HepG2 (cell line): ENCODE results near the gene HAUS5. TPM values are rescaled to one million over a fixed set of nuclear protein-coding genes. Genes with fewer than 3 reads are reported as not detected.

ENCODE experiments used
- ATAC-seq: fragments of 200-7000 bp; cut with Tn5 transposase; 3 replicates; pipeline ENCODE4 v1.9.1; 2020; ENCODE audit warnings: mild to moderate bottlenecking, moderate library complexity
- BruUV-seq: library from RNA; stranded (reverse); fragments of 400-500 nt; replicated peaks from 2 replicates; lab custom pipeline; 2021; lab: Mats Ljungman, UMichigan
- CTCF ChIA-PET: fragments of 300-600 bp; formaldehyde crosslinking; extraction: SDS; loops from one replicate; lab custom pipeline; 2021; ENCODE audit warnings: low total read pairs, inconsistent platforms, low intra/inter-chr PET ratio; lab: Yijun Ruan, JAX
- POLR2A ChIA-PET: fragments of 350-600 bp; sonication (Branson Sonifier 250); formaldehyde crosslinking; loops from one replicate; lab custom pipeline; 2020; ENCODE audit warnings: antibody characterized with exemption, inconsistent platforms; lab: Yijun Ruan, JAX
- DNase-seq: peaks from one replicate; pipeline ENCODE4 v3.0.0-alpha.2; 2015; ENCODE audit warnings: low spot score
- FAIRE-seq: peaks from 3 replicates; lab custom pipeline; 2011; peaks lifted over from hg19 to GRCh38; lab: Jason Lieb, UNC
- H2AFZ ChIP-seq: one replicate; pipeline ENCODE4 v1.6.1; 2011; ENCODE audit warnings: low read length, inconsistent platforms
- H3K27ac ChIP-seq: fragments of 300-600 bp; 3 replicates; pipeline ENCODE4 v1.8.0; 2011; ENCODE audit warnings: mixed run types, mild to moderate bottlenecking, mixed read lengths, low read length, inconsistent platforms; ENCODE audit not compliant: insufficient read depth; ENCODE audit errors: extremely low read length
- H3K27me3 ChIP-seq, 2 experiments: fragments of 200-600 bp in 1 of 2; 2 replicates in 1 of 2; 3 replicates in 1 of 2; pipeline versions ENCODE4 v1.6.0 to v1.8.0; 2011; ENCODE audit warnings: low read length in 2 of 2, mild to moderate bottlenecking in 2 of 2, moderate library complexity in 2 of 2, inconsistent platforms in 1 of 2; ENCODE audit not compliant: insufficient read depth in 2 of 2, control insufficient read depth in 1 of 2
- H3K36me3 ChIP-seq, 2 experiments: fragments of 200-600 bp in 1 of 2; replicated peaks in 1 of 2; 2 replicates in 1 of 2; 3 replicates in 1 of 2; pipeline versions ENCODE4 v1.5.1 to v1.8.0; 2011; ENCODE audit warnings: low read length in 2 of 2, inconsistent platforms in 1 of 2; ENCODE audit not compliant: insufficient read depth in 2 of 2, control insufficient read depth in 1 of 2
- H3K4me1 ChIP-seq: 2 replicates; pipeline ENCODE4 v1.5.1; 2012; ENCODE audit warnings: low read length, inconsistent platforms; ENCODE audit not compliant: insufficient read depth
- H3K4me2 ChIP-seq: 2 replicates; pipeline ENCODE4 v1.6.0; 2011; ENCODE audit warnings: low read depth, low read length, inconsistent platforms
- H3K4me3 ChIP-seq, 3 experiments: fragments of 200-600 bp in 1 of 3; sonication (generic), shearing (Covaris generic) in 1 of 3; replicated peaks in 1 of 3; 2 replicates each; pipeline ENCODE4 v1.5.1; 2011 to 2016; ENCODE audit warnings: low read length in 3 of 3, inconsistent platforms in 2 of 3, low read depth in 2 of 3, mild to moderate bottlenecking in 2 of 3, control low read depth in 1 of 3, mixed read lengths in 1 of 3; ENCODE audit not compliant: insufficient read depth in 1 of 3
- H3K79me2 ChIP-seq: one replicate; pipeline ENCODE4 v1.6.1; 2011; ENCODE audit warnings: low read length, inconsistent platforms; ENCODE audit not compliant: insufficient read depth
- H3K9ac ChIP-seq: 2 replicates; pipeline ENCODE4 v1.6.0; 2011; ENCODE audit warnings: mild to moderate bottlenecking, low read depth, low read length, inconsistent platforms; ENCODE audit not compliant: insufficient read depth
- H3K9me3 ChIP-seq: 2 replicates; pipeline ENCODE4 v1.5.1; 2012; ENCODE audit warnings: mild to moderate bottlenecking, low read length
- H4K20me1 ChIP-seq: 2 replicates; pipeline ENCODE4 v1.6.0; 2011; ENCODE audit warnings: inconsistent platforms, mild to moderate bottlenecking, low read length, moderate library complexity; ENCODE audit not compliant: insufficient read depth
- BCL6 ChIP-seq: IDR thresholded peaks from 2 replicates; pipeline ENCODE4 v1.6.1; 2016; ENCODE audit warnings: missing genetic modification reagents, missing compliant biosample characterization
- ETV6 ChIP-seq: sonication (generic); formaldehyde crosslinking; conservative IDR thresholded peaks from 2 replicates; pipeline ENCODE4 v1.4.0; 2020; ENCODE audit warnings: missing genetic modification reagents
- KDM6A ChIP-seq: IDR thresholded peaks from 2 replicates; pipeline ENCODE4 v1.6.1; 2016; ENCODE audit warnings: low read depth
- ZNF335 ChIP-seq: sonication (generic); formaldehyde crosslinking; IDR thresholded peaks from 2 replicates; pipeline ENCODE4 v1.4.0; 2020; ENCODE audit warnings: missing genetic modification reagents
- WGBS: methylation state at CpG from one replicate; pipeline ENCODE4 v1.1.6; 2017; ENCODE audit warnings: low lambda C conversion rate; 5-methylcytosine and 5-hydroxymethylcytosine counted together
- in situ Hi-C: cut with HindIII; loops from 2 replicates; pipeline ENCODE4 v1.10.0; 2017; ENCODE audit warnings: low pct_unique_long_range_greater_than_20kb; ENCODE audit not compliant: extremely low pct_ligation_motif_present
- intact Hi-C: fragments of 100-400 bp; cut with micrococcal nuclease; formaldehyde crosslinking; loops from one replicate; pipeline ENCODE4 v1.10.0; 2022; ENCODE audit not compliant: unreplicated experiment
- polyA plus RNA-seq, 8 experiments: library from polyadenylated mRNA; depleted of rRNA in 3 of 8; stranded (reverse) in 7 of 8; unstranded in 1 of 8; fragments of >200 nt; fragmentation: Illumina TruSeq in 4 of 8; extraction: Trizol in 4 of 8; gene quantifications; 2 replicates each; pipeline versions ENCODE4 v1.2.1 to v1.2.3, GENCODE V29; 2011 to 2016; ENCODE audit warnings: low read depth in 4 of 8, missing spikeins in 1 of 8, mixed read lengths in 1 of 8; ENCODE audit not compliant: insufficient read depth in 1 of 8
- total RNA-seq, 5 experiments: library from RNA; depleted of rRNA; stranded (reverse); fragments of >200 nt; fragmentation: Illumina TruSeq; extraction: Trizol; gene quantifications; 2 replicates each; pipeline ENCODE4 v1.2.3, GENCODE V29; 2016; ENCODE audit warnings: low read depth in 1 of 5
- TF ChIP-seq, protein P1 (sequence below): sonication (generic); formaldehyde crosslinking; IDR thresholded peaks from 2 replicates; pipeline ENCODE4 v1.4.0; 2020; ENCODE audit warnings: missing genetic modification reagents
- TF ChIP-seq, protein P2 (sequence below): sonication (generic); formaldehyde crosslinking; IDR thresholded peaks from 2 replicates; pipeline ENCODE4 v1.5.0; 2020; ENCODE audit warnings: mild to moderate bottlenecking, missing genetic modification reagents
- TF ChIP-seq, protein P3 (sequence below): sonication (generic); formaldehyde crosslinking; conservative IDR thresholded peaks from 2 replicates; pipeline ENCODE4 v1.4.0; 2020; ENCODE audit warnings: missing genetic modification reagents

HAUS5 gene
- total and polyA plus RNA-seq, 2 of the 13 experiments (the other 11 are each of a cell fraction or from before 2014, with no cell fraction given): 10.3 to 17.7 TPM

DNA sequence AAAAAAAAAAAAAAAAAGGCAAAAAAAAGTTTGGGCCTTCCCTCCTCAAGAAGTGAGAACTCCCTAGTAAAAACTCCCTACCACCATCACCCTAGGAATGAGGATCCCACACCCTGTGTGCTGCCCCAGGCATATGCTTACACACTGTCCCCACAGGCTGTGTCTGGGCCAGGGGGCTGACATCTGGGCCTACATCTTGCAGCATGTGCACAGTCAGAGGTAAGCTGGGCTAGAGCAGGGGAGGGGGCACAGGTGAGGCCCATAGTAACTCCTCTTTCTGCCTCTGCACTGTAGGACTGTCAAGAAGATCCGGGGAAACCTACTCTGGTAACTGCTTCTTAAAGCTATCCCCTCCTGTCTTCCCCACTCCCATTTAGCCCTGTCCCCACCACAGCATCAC is 1.0 kb downstream of the HAUS5 start (continued):
- TF ChIP-seq, protein P1, sequence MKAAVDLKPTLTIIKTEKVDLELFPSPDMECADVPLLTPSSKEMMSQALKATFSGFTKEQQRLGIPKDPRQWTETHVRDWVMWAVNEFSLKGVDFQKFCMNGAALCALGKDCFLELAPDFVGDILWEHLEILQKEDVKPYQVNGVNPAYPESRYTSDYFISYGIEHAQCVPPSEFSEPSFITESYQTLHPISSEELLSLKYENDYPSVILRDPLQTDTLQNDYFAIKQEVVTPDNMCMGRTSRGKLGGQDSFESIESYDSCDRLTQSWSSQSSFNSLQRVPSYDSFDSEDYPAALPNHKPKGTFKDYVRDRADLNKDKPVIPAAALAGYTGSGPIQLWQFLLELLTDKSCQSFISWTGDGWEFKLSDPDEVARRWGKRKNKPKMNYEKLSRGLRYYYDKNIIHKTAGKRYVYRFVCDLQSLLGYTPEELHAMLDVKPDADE: no peak
- TF ChIP-seq KDM6A (CRISPR knock-in tag): no peak

DNA sequence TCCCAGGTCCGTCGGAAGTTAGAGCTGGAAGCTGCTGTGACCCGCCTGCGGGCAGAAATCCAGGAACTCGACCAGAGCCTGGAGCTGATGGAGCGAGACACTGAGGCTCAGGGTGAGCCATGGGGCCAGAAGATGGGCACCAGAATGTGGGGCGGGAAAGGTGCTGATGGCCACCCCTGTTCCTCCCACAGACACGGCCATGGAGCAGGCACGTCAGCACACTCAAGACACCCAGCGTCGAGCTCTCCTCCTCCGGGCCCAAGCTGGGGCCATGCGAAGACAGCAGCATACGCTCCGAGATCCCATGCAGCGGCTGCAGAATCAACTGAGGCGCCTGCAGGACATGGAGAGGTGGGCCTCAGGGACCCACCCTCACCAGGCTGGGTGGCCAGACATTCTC is 2.5 kb downstream of the HAUS5 start:
- H3K9me3 ChIP-seq: no peaks in the 10 kb centered on the region
- H3K79me2 ChIP-seq: no peaks in the 10 kb centered on the region
- no TSS peak for BruUV-seq
- DNase-seq (no peak), ATAC-seq (no peak), FAIRE-seq (no peak)
- no peak overlapping the region for H3K4me3 ChIP-seq
- peaks cover 24% of the 10 kb centered on the region for H3K4me1 ChIP-seq
- no peak overlapping the region for H3K9ac ChIP-seq
- no peaks in the 10 kb centered on the region; a peak in 1 of 5 replicates for H3K27me3 ChIP-seq
- in situ Hi-C loops: no loop called here
- ChIA-PET POLR2A (no interaction called here), CTCF (no interaction called here)
- no peaks in the 10 kb centered on the region for H4K20me1 ChIP-seq
- no peak overlapping the region for H3K27ac ChIP-seq
- intact Hi-C loops: loop anchor here (10.0 kb wide), 1 partner anchor 60 kb away; no protein-coding TSS in a partner anchor
- TF ChIP-seq, protein P2, sequence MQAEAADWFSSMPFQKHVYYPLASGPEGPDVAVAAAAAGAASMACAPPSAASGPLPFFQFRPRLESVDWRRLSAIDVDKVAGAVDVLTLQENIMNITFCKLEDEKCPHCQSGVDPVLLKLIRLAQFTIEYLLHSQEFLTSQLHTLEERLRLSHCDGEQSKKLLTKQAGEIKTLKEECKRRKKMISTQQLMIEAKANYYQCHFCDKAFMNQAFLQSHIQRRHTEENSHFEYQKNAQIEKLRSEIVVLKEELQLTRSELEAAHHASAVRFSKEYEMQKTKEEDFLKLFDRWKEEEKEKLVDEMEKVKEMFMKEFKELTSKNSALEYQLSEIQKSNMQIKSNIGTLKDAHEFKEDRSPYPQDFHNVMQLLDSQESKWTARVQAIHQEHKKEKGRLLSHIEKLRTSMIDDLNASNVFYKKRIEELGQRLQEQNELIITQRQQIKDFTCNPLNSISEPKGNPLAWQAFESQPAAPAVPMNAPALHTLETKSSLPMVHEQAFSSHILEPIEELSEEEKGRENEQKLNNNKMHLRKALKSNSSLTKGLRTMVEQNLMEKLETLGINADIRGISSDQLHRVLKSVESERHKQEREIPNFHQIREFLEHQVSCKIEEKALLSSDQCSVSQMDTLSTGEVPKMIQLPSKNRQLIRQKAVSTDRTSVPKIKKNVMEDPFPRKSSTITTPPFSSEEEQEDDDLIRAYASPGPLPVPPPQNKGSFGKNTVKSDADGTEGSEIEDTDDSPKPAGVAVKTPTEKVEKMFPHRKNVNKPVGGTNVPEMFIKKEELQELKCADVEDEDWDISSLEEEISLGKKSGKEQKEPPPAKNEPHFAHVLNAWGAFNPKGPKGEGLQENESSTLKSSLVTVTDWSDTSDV: no peak
- TF ChIP-seq ETV6 (CRISPR knock-in tag): no peak
- TF ChIP-seq ZNF335 (CRISPR knock-in tag): no peak
- TF ChIP-seq, protein P3, sequence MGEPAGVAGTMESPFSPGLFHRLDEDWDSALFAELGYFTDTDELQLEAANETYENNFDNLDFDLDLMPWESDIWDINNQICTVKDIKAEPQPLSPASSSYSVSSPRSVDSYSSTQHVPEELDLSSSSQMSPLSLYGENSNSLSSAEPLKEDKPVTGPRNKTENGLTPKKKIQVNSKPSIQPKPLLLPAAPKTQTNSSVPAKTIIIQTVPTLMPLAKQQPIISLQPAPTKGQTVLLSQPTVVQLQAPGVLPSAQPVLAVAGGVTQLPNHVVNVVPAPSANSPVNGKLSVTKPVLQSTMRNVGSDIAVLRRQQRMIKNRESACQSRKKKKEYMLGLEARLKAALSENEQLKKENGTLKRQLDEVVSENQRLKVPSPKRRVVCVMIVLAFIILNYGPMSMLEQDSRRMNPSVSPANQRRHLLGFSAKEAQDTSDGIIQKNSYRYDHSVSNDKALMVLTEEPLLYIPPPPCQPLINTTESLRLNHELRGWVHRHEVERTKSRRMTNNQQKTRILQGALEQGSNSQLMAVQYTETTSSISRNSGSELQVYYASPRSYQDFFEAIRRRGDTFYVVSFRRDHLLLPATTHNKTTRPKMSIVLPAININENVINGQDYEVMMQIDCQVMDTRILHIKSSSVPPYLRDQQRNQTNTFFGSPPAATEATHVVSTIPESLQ (CRISPR knock-in tag): no peak
- TF ChIP-seq BCL6 (CRISPR knock-in tag): no peak
- no peak overlapping the region for H3K4me2 ChIP-seq
- 94% methylated on average over 12 of the region's 17 CpGs for WGBS
- H2AFZ ChIP-seq: no peak overlapping the region
- H3K36me3 ChIP-seq: peaks cover 3 to 17% of the 10 kb centered on the region in 2 experiments; a peak in 3 of 5 replicates
